NCI-H1092 (cell line): ENCODE data around the gene CFAP119.

Experiments
- DNase-seq: peaks from one replicate; lab custom pipeline; 2025; lab: John Stamatoyannopoulos, UW

CFAP119 gene

DNA sequence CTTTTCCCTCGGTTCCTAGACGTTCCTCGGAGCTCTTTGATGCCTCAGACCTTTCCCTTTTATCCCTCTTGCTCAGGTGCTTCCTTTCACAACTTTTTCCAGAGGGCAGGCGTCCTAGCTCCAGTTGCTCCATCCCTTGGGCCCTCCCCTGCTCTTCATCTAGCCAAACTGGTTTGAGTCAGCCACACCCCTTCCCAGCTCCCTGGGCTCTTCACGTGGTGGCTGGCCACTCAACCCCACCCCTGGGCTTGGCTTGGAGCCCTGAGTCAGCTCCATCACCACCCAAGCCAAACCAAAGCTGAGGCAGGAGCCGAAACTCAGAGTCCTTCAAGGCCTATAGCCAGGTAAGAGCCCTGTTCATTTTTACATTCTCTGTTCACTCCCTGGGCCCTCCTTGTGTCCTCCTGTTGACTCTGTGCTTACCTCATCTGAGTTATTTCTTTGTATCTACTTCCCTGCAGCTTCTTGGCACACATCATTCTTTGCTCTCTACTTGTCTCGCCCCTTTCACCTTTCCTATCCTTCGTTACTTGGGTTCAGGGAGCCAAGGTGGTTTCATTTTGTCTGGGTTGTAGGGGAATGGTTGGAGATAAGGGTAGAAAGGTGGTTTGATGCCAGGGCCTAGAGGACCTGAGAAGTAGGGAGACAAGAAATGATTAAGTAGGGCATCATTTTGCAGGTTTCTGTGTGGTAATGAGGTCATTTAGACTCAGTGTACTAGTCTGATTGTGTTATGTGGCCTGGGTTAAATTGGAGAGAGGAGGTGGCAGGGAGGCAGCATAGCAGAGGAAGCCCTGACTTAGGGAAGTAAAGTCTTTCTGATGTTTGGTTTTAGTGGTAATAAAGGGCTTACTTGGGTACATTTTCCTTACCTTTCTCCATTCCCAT, 21.3 kb downstream of the CFAP119 start:
- no peak for DNase-seq

DNA sequence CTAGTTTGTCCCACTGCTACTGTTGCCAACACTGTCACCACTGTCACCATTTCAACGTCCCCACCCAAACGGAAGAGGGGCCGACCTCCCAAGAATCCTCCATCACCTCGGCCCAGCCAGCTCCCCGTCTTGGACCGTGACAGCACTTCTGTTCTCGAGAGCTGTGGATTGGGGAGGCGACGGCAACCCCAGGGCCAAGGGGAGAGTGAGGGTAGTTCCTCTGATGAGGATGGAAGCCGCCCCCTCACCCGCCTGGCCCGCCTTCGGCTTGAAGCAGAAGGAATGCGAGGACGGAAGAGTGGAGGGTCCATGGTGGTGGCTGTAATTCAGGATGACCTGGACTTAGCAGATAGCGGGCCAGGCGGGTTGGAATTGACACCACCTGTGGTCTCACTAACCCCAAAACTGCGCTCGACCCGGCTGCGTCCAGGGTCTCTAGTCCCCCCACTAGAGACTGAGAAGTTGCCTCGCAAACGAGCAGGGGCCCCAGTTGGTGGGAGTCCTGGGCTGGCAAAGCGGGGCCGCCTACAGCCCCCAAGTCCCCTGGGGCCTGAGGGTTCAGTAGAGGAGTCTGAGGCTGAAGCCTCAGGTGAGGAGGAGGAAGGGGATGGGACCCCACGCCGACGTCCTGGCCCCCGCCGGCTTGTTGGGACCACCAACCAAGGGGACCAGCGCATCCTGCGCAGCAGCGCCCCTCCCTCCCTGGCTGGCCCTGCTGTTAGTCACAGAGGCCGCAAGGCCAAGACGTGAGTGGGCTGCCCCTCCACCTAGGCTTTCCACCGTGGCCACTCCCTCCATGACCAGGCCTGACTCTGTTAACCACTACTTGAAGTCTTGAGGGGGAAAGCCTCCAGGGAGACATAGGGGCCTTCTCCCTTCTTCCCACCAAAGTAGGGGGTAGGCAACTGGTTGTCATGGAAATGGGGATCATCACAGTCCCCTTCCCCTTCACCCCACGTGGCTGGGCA, 22.6 kb downstream of the CFAP119 start:
- no peak for DNase-seq

DNA sequence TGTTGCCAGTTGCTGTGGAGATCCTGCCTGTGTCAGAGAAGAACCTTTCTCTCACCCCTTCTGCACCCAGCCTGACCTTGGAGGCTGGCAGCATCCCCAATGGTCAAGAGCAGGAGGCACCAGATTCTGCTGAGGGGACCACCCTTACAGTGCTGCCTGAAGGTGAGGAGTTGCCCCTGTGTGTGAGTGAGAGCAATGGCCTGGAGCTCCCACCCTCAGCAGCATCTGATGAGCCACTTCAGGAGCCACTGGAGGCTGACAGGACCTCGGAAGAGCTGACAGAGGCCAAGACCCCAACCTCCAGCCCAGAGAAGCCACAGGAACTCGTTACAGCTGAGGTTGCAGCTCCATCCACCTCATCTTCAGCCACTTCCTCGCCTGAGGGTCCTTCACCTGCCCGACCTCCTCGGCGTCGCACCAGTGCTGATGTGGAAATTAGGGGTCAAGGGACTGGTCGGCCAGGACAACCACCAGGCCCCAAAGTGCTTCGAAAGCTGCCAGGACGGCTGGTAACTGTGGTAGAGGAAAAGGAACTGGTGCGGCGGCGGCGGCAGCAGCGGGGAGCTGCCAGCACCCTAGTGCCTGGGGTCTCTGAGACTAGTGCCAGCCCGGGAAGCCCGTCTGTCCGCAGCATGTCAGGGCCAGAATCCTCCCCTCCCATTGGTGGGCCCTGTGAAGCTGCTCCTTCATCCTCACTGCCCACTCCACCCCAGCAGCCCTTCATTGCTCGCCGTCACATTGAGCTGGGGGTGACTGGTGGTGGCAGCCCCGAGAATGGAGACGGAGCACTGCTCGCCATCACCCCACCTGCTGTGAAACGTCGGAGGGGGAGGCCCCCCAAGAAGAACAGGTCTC, 23.8 kb downstream of the CFAP119 start:
- no peak for DNase-seq

DNA sequence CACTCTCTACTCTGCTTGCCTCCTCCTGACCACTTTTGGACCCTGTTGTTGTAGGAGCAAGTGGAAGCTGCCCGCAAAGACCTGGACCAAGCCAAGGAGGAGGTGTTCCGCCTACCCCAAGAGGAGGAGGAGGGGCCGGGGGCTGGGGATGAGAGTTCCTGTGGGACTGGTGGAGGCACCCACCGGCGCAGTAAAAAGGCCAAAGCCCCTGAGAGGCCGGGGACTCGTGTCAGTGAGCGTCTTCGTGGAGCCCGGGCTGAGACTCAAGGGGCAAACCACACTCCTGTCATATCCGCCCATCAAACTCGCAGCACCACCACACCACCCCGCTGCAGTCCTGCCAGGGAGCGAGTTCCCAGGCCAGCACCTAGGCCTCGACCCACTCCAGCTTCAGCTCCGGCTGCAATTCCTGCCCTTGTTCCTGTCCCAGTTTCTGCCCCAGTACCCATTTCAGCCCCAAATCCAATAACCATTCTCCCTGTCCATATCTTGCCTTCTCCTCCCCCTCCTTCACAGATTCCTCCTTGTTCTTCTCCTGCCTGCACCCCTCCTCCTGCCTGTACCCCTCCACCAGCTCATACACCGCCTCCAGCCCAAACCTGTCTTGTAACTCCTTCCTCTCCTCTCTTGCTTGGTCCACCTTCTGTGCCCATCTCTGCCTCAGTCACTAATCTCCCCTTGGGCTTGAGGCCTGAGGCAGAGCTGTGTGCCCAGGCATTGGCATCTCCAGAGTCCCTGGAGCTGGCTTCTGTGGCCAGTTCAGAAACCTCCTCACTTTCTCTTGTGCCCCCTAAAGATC, 24.7 kb downstream of the CFAP119 start:
- DNase-seq, result no peak

DNA sequence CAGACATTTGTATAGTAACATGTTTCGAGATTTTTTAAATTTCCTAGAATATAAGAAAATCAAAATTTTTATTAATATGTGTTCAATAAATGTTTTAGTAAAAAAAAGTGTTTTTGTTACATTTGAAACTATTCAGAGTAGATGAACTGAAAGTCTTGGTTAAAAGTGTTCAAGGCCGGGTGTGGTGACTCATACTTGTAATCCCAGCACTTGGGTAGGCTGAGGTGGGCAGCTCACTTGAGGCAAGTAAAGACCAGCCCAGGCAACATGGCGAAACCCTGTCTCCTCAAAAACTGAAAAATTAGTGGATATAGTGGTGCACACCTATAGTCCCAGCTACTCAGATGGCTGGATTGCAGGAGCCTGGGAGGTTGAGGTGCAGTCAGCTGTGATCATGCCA, 30.5 kb downstream of the CFAP119 start:
- no peak for DNase-seq

DNA sequence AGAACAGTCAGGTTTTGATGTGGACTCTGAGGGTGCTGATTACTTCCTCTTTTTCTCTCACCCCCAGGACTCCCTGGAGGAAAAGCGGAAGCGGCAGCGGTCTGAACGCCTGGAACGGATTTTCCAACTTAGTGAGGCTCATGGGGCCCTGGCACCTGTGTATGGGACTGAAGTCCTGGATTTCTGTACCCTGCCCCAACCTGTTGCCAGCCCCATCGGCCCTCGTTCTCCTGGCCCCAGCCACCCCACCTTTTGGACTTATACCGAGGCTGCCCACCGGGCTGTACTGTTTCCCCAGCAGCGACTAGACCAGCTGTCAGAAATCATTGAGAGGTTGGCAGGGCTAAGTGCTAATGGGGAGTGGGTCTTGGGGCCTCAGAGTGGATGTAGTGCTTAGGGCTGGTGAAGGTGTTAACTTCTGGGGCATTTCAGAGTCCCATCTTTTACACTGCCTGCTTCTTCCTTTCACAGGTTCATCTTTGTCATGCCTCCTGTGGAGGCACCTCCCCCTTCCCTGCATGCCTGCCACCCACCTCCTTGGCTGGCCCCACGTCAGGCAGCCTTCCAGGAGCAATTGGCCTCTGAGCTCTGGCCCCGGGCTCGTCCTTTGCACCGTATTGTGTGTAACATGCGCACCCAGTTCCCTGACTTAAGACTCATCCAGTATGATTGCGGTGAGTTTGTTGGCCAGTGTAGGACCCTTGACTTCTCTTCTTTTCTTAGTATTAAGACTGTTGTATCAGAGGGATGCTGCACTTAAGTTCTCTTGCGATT, 32.8 kb downstream of the CFAP119 start:
- no peak for DNase-seq

DNA sequence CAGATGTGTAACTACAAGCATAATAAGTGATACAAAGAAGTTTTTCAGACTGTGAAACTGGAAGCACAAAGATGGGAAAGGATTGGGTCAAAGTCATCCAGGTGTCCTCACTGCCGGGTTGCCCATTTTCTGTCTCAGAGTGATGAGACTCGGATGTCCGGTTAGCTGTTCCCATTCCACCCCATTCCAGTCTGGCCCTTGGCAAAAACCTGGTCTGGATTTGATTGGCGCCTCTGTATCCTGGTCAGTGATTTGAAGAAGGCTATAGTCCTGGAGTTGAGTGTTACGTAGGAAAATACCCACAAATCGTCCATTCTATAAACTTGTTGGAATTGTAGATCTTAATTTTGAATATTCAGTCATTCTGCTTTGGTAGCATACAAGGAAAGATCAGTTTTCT, 33.5 kb downstream of the CFAP119 start:
- DNase-seq, result no peak

DNA sequence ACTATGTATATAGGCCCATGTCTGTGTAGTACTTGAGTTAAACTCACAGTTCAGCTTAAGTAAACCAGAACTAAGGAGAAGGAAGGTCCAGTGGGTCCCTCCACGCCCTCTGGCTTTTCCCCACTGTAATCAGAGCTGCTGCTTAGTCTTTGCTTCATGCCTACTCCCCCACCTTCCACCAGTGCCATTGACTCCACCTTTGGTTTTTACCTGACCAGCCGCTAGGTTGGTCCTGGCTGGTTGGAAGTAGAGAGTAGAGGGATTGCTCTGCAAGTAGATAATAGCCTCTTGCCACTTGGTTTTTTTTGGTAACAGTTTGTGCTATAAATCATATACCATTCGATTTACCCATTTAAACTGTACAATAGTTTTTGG, 36.5 kb downstream of the CFAP119 start:
- no peak for DNase-seq

DNA sequence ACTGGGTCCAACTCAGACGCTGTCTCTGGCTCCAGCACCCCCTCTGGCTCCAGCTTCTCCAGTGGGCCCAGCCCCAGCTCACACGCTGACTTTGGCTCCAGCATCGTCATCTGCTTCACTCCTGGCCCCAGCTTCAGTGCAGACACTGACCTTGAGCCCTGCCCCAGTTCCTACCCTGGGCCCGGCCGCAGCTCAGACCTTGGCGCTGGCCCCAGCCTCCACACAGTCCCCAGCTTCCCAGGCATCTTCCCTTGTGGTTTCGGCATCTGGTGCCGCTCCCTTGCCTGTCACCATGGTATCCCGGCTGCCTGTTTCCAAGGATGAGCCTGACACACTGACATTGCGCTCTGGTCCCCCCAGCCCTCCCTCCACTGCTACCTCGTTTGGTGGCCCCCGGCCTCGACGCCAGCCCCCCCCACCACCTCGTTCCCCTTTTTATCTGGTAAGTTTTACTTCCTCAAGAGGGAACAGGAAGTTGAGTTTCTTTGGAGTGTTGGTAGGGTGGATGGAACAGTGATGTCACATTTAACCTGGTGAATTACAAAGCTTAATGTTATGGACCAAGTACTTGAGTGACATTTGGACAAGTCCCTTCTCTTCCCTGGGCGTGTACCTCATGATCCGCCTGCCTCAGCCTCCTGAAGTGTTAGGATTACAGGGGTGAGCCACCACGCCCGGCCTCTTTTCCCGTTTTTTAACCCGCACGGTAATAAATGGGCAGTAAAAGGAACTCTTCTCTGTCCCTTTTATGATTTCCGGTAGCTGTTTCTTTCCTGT, 37.0 kb downstream of the CFAP119 start:
- DNase-seq, result no peak

DNA sequence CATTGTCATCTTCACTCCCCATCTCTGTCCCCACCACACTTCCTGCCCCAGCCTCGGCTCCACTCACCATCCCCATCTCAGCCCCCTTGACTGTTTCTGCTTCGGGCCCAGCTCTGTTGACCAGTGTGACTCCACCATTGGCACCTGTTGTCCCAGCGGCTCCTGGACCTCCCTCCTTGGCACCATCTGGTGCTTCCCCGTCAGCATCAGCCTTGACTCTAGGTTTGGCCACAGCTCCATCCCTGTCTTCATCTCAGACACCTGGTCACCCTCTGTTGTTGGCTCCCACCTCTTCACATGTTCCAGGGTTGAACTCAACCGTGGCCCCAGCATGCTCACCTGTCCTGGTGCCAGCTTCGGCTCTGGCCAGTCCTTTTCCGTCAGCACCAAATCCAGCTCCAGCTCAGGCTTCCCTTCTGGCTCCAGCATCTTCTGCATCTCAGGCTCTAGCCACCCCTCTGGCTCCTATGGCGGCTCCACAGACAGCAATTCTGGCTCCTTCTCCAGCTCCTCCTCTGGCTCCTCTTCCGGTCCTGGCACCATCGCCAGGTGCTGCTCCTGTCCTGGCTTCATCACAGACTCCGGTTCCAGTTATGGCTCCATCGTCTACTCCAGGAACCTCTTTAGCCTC, 38.0 kb downstream of the CFAP119 start:
- DNase-seq, result no peak

DNA sequence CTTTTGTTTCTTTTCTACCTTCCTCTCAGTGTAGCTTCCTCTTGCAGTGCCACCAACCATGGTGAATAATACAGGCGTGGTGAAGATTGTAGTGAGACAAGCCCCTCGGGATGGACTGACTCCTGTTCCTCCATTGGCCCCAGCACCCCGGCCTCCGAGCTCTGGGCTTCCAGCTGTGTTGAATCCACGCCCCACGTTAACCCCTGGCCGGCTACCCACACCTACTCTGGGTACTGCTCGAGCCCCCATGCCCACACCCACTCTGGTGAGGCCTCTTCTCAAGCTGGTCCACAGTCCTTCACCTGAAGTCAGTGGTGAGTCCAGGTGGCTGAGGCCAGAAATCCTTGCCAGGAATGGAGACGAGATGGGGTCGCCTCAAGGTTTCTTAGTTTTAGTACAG, 38.9 kb downstream of the CFAP119 start:
- no peak for DNase-seq

DNA sequence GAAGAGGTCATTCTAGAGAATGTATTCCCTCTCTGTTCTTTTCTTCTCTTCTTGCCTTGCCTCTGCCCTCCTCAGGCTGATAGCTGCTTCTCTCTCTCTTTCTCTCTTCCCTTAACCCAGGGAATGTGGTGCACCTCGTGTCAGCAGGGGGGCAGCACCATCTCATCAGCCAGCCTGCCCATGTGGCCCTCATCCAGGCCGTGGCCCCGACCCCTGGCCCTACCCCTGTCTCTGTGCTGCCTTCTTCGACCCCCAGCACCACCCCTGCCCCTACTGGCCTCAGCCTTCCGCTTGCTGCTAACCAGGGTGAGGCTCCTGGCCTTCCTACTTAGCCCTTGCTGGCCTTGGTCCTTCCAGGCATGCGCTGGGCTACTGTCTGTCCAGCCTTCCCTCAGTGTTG, 39.4 kb downstream of the CFAP119 start:
- DNase-seq, result no peak

DNA sequence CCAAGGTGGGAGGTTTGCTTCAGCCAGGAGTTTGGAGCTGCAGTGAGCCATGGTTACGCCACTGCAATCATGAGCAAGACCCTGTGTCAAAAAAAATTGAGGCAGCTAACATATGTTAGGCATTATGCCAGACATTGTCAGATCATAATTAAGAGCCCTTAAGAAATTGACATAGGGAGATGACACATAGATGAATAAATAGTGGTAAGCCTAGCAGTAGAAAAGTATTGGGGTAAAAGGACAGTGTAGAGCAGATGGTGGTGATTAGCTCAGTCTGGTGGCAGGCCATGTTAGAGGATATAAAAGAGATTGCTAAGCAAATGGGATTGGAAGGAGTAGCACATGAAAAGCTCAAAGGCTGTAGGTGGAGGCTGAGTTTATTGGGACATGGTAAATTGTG, 40.3 kb downstream of the CFAP119 start:
- DNase-seq, result no peak

DNA sequence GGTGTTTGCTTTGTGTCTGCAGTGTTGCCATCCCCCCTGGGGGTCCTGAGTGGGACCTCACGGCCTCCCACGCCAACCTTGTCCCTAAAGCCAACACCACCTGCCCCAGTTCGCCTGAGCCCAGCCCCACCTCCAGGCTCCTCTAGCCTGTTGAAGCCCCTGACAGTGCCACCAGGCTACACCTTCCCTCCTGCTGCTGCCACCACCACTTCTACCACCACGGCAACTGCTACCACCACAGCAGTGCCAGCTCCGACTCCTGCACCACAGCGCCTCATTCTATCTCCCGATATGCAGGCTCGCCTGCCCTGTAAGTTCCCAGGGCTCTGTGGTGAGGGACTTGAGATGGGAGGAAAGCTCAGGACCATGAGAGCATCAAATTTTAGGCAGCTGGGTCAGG, 40.7 kb downstream of the CFAP119 start:
- no peak for DNase-seq

DNA sequence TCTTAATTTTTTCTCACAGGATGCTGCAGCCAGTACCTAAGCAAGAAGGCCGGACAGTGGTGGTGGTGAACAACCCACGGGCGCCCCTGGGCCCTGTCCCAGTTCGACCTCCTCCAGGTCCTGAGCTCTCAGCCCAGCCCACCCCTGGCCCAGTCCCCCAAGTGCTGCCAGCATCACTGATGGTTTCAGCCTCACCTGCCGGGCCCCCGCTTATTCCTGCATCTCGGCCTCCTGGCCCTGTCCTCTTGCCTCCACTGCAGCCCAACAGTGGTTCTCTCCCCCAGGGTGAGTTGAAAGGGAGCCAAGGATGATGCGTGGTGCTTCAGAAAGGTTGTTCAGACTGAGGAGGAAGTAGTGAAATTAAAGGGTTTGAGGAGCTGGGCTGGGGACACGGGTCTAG, 41.2 kb downstream of the CFAP119 start:
- no peak for DNase-seq

DNA sequence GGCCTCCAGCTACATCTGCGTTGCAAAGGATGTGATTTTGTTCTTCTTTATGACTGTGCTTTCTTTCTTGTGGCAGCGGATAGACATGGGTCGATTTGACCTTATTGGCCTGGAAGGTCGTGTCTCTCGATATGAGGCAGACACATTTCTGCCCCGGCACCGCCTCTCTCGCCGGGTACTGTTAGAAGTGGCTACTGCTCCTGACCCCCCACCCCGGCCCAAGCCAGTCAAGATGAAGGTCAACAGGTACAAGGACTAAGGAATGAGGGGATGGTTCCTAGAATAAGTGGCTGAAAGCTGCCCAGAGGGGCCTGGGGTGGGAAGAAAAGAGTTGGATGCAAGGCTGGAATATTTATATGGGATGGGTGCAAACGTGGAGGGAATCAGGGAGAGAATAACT, 41.8 kb downstream of the CFAP119 start:
- no peak for DNase-seq

DNA sequence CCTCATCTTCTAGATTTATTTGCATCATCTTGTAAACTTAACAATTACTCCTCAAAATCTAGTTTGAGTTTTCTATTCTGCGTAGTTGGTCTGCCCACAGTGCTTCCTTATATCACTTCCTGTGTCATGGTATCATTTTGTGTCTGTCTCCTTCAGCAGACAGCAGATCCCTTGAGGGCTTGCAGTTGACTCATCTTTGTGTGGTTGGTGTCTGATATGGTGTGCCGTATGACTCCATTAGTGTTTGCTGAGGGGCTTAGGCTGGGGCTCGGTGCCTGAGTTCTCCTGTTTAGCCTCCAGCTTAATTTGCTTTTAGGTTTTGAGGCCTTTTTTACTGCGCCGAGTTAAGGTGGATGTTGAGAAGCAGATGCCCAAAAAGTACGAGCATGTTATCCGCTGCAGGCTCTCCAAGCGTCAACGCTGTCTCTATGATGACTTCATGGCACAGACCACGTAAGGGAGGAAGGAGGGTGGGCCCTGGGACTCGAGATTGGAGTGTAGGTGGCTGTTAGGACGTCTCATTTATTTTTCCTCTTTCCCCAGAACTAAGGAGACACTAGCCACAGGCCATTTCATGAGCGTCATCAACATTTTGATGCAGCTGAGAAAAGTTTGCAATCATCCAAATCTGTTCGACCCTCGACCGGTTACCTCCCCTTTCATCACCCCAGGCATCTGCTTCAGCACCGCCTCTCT, 46.0 kb downstream of the CFAP119 start:
- no peak for DNase-seq

DNA sequence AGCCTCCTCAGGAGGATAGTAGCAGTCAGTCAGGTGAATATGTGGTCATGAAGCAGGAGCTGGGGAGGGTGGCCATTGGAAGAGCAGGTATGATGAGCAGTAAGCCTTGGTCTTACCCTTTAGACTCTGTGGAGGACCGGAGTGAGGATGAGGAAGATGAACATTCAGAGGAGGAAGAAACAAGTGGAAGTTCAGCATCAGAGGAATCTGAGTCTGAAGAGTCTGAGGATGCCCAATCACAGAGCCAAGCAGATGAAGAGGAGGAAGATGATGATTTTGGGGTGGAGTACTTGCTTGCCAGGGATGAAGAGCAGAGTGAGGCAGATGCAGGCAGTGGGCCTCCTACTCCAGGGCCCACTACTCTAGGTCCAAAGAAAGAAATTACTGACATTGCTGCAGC, 50.1 kb downstream of the CFAP119 start:
- DNase-seq, result no peak

DNA sequence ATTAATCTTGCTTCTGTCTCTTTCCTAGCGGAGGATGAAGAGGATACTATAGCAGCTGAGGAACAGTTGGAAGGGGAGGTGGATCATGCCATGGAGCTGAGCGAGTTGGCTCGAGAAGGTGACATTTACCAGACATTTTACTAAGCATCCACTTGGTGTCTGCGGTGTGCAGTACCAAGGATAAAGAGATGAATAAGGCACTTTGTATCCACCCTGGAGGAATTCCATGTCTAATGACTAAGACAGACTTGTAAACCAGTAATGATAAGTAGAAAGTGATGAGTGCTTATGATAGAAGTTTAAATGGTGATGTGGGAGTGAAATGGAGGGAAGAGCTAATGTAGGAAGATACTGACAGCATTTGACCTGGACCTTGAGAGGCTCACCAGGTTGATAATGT, 50.9 kb downstream of the CFAP119 start:
- no peak for DNase-seq
